BJ (cell line): ENCODE data around the gene DYNC1H1. TPM values are rescaled to one million over a fixed set of nuclear protein-coding genes. Genes with fewer than 3 reads are reported as not detected.

Experiments
- CTCF ChIA-PET: fragments of 350-600 bp; formaldehyde crosslinking; extraction: SDS; loops from one replicate; lab custom pipeline; 2021; ENCODE audit warnings: antibody characterized with exemption, inconsistent platforms; lab: Yijun Ruan, JAX
- POLR2A ChIA-PET: fragments of 300-600 bp; sonication (Branson Sonifier 250); formaldehyde crosslinking; extraction: SDS; loops from one replicate; lab custom pipeline; 2021; ENCODE audit warnings: antibody characterized with exemption; lab: Charles Lee
- DNase-seq: peaks from one replicate; pipeline ENCODE4 v3.0.0-alpha.2; 2011; ENCODE audit warnings: low read depth
- H3K27me3 ChIP-seq: 2 replicates; pipeline ENCODE4 v1.6.0; 2011; ENCODE audit warnings: low read length; ENCODE audit not compliant: control insufficient read depth, insufficient read depth
- H3K36me3 ChIP-seq: 2 replicates; pipeline ENCODE4 v1.5.1; 2011; ENCODE audit warnings: low read length; ENCODE audit not compliant: control insufficient read depth, insufficient read depth
- H3K4me3 ChIP-seq: 2 replicates; pipeline ENCODE4 v1.5.1; 2011; ENCODE audit warnings: low read depth, mild to moderate bottlenecking, control low read depth, low read length
- polyA plus RNA-seq: library from polyadenylated mRNA; depleted of rRNA; stranded (reverse); fragments of >200 nt; gene quantifications from 2 replicates; pipeline ENCODE4 v1.2.3, GENCODE V29; 2011
- TF ChIP-seq, protein P1 (sequence below): IDR thresholded peaks from 2 replicates; pipeline ENCODE4 v1.5.1; 2011; ENCODE audit warnings: low read depth, mild to moderate bottlenecking, control low read depth, inconsistent platforms, low read length, moderate library complexity; ENCODE audit not compliant: insufficient read depth

The DYNC1H1 gene
- polyA plus RNA-seq, 1 experiment, result 139 TPM

DNA sequence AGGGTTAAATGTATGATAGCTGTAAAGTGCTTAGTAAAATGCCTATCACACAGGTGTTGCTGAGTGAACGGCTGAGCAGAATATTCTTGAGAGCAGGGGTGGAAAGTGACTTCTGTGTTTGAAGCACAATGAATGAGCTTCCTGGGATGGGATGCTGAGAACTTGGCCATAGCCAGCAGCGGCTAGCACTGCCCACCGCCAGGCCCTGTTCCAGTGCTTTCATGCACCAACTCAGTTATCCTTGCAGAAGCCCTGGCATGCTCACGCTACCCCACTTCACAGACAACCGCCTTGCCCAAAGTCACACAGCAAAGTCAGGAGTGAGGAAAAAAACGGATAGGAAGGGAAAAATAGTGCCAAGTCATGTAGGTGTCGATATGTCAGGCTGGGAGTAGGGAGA is 10.9 kb downstream of the DYNC1H1 start:
- TF ChIP-seq, protein P1, sequence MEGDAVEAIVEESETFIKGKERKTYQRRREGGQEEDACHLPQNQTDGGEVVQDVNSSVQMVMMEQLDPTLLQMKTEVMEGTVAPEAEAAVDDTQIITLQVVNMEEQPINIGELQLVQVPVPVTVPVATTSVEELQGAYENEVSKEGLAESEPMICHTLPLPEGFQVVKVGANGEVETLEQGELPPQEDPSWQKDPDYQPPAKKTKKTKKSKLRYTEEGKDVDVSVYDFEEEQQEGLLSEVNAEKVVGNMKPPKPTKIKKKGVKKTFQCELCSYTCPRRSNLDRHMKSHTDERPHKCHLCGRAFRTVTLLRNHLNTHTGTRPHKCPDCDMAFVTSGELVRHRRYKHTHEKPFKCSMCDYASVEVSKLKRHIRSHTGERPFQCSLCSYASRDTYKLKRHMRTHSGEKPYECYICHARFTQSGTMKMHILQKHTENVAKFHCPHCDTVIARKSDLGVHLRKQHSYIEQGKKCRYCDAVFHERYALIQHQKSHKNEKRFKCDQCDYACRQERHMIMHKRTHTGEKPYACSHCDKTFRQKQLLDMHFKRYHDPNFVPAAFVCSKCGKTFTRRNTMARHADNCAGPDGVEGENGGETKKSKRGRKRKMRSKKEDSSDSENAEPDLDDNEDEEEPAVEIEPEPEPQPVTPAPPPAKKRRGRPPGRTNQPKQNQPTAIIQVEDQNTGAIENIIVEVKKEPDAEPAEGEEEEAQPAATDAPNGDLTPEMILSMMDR, result no peak
- ChIA-PET CTCF (interaction anchor here (1.0 kb wide), 1 partner anchor 14 kb away, joined by 4 read pairs; no protein-coding TSS in a partner anchor), POLR2A (no interaction called here)
- Histone ChIP-seq H3K27me3 (no peaks in the 10 kb centered on the region), H3K4me3 (no peak overlapping the region), H3K36me3 (peaks cover 3% of the 10 kb centered on the region; the same call in 1 of the 2 replicates)
- DNase-seq, result no peak

GRCh38 chr14:101977311-101978071 is 13.1 kb downstream of the DYNC1H1 start:
- Histone ChIP-seq H3K36me3 (peaks cover 5% of the 10 kb centered on the region), H3K27me3 (no peaks in the 10 kb centered on the region), H3K4me3 (no peak overlapping the region)
- DNase-seq, result no peak
- POLR2A ChIA-PET, result no interaction called here
- CTCF ChIA-PET, result interaction anchor here (1.2 kb wide), 1 partner anchor 16 kb away, joined by 7 read pairs; no protein-coding TSS in a partner anchor
- TF ChIP-seq, protein P1, result no peak

- no peak for DNase-seq
- CTCF ChIA-PET, result no interaction called here
Observed at GRCh38 chr14:101979666-101980065, 15.3 kb downstream of the DYNC1H1 start.

DNA sequence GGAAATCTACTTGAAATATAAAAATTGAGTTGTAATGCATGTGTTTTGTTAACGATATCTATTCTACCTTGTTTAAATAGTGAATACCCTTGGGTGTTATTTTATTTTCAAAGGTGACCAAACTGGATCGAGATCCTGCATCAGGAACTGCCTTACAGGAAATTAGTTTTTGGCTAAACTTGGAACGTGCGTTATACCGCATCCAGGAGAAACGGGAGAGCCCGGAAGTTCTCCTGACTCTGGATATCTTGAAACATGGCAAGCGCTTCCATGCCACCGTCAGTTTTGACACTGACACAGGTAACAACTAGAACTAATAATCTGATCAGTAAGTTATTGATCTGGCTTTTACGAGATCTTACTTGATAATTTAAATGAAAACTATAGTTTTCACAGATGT is 15.9 kb downstream of the DYNC1H1 start:
- TF ChIP-seq, protein P1, result no peak
- CTCF ChIA-PET, result interaction anchor here (0.6 kb wide), 1 partner anchor 21 kb away, joined by 3 read pairs; no protein-coding TSS in a partner anchor
- POLR2A ChIA-PET, result interaction anchor here (0.6 kb wide), 1 partner anchor 8 kb away, joined by 3 read pairs; no protein-coding TSS in a partner anchor

More at GRCh38 chr14:101979666-101980065, 15.3 kb downstream of the DYNC1H1 start:
- no peak overlapping the region for H3K4me3 ChIP-seq
- no peaks in the 10 kb centered on the region for H3K27me3 ChIP-seq
- POLR2A ChIA-PET, result no interaction called here
- peaks cover 10% of the 10 kb centered on the region for H3K36me3 ChIP-seq
- TF ChIP-seq, protein P1, result no peak

DNA sequence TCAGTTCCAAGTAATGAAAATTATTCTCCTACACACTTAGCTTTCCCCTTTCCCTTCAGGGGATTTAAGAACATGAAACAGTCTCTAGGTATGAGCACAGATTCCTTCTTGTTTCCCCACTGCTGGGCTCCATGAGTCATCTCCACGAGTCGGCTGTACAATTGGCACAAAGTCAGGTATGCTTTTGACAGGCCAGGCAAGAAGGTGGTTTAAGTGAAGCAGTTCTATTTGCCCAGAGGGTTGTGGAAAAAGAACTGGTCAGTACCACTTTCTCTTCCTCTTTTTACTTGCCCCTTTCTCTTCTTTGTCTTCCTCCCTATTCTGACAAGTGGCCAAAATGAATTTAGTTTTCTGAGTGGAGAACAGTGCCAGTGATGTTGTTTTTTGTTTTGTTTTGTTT is 16.3 kb downstream of the DYNC1H1 start:
- ChIA-PET POLR2A (interaction anchor here (0.6 to 0.7 kb wide), 2 partner anchors 8 to 15 kb away, joined by 3 to 4 read pairs; no protein-coding TSS in a partner anchor), CTCF (interaction anchor here (0.5 to 0.6 kb wide), 2 partner anchors 22 to 82 kb away, joined by 3 read pairs; no protein-coding TSS in a partner anchor)
- peak; percentile 98 for DNase-seq
- peaks cover 12% of the 10 kb centered on the region for H3K36me3 ChIP-seq
- no peak overlapping the region for H3K4me3 ChIP-seq
- H3K27me3 ChIP-seq, result no peaks in the 10 kb centered on the region
- TF ChIP-seq, protein P1, result no peak

More for the DNA sequence above, 15.9 kb downstream of the DYNC1H1 start:
- Histone ChIP-seq H3K27me3 (no peaks in the 10 kb centered on the region), H3K4me3 (no peak overlapping the region), H3K36me3 (peaks cover 10% of the 10 kb centered on the region)
- no peak for DNase-seq
